ENCODE results near the gene COPZ2. TPM values are rescaled to one million over a fixed set of nuclear protein-coding genes. Genes with fewer than 3 reads are reported as not detected.

The COPZ2 gene
- polyA plus RNA-seq, 3 donors: 4.2 to 12.2 (median 6.9) TPM

- peaks cover 19 to 45% of the 10 kb centered on the region in 2 donors for H3K4me1 ChIP-seq (ENCODE audit: control insufficient read depth in 1 of 2, insufficient read depth in 2 of 2, low read length in 2 of 2)
- Mint-ChIP-seq H3K27ac (peak overlapping the region in 4 of 7 donors; percentile 46 to 78 (median 58)), H3K4me3 (no peak overlapping the region), H3K4me1 (peaks cover 52% of the 10 kb centered on the region), H3K9me3 (no peaks in the 10 kb centered on the region), H3K36me3 (peaks cover 64 to 74% of the 10 kb centered on the region in 2 donors), H3K27me3 (ENCODE audit: low read depth in 3 of 3) (peaks cover 2 to 10% (median 2%) of the 10 kb centered on the region in 3 donors)
- TF ChIP-seq CTCF (IDR thresholded peaks at IDR 0.05): no peak
- H2AFZ ChIP-seq (ENCODE audit: insufficient read depth, low read depth, low read length, poor library complexity, severe bottlenecking): no peak overlapping the region
- H3K9ac ChIP-seq (ENCODE audit: insufficient read depth, low read length, poor library complexity, severe bottlenecking): no peak overlapping the region
- WGBS (ENCODE audit: insufficient coverage): 71% methylated on average over 7 of the region's 11 CpGs
- H3K27ac ChIP-seq (ENCODE audit: low read depth in 1 of 2, low read length in 2 of 2): peak overlapping the region in 1 of 2 donors; percentile 3
- no peaks in the 10 kb centered on the region for H3K9me3 ChIP-seq (replicated peaks in 1 of 2; ENCODE audit: control insufficient read depth in 1 of 2, insufficient read depth in 1 of 2, low read length in 2 of 2)
- H3K27me3 ChIP-seq (ENCODE audit: control insufficient read depth in 2 of 2, insufficient read depth in 2 of 2, low read length in 2 of 2): peaks cover 0 to 5% of the 10 kb centered on the region in 2 donors
- no peak overlapping the region for H3K4me2 ChIP-seq (replicated peaks; ENCODE audit: extremely low read depth, low read length, poor library complexity, severe bottlenecking)
- intact Hi-C loops (cut with micrococcal nuclease): loop anchor here in 1 of 2 donors (5.0 kb wide), 1 partner anchor 94 kb away; no protein-coding TSS in a partner anchor
- H3K79me2 ChIP-seq (ENCODE audit: insufficient read depth, low read length): no peaks in the 10 kb centered on the region
- no peak for DNase-seq
- no peak overlapping the region for H3K4me3 ChIP-seq (replicated peaks in 1 of 3; ENCODE audit: low read depth in 2 of 3, low read length in 3 of 3)
- no peaks in the 10 kb centered on the region for H4K20me1 ChIP-seq (ENCODE audit: insufficient read depth, low read length)
- H3K36me3 ChIP-seq (replicated peaks in 1 of 2; ENCODE audit: control insufficient read depth in 1 of 2, insufficient read depth in 2 of 2, low read length in 2 of 2): peaks cover 55 to 69% of the 10 kb centered on the region in 2 donors
Measured at GRCh38 chr17:47983492-47984223, 53.9 kb downstream of the COPZ2 start.

- Histone ChIP-seq H3K27ac (ENCODE audit: low read depth in 1 of 2, low read length in 2 of 2) (peak overlapping the region in 1 of 2 donors; percentile 3), H3K27me3 (ENCODE audit: control insufficient read depth in 2 of 2, insufficient read depth in 2 of 2, low read length in 2 of 2) (peaks cover 0 to 5% of the 10 kb centered on the region in 2 donors), H4K20me1 (ENCODE audit: insufficient read depth, low read length) (no peaks in the 10 kb centered on the region), H3K9ac (ENCODE audit: insufficient read depth, low read length, poor library complexity, severe bottlenecking) (no peak overlapping the region), H3K4me2 (replicated peaks; ENCODE audit: extremely low read depth, low read length, poor library complexity, severe bottlenecking) (no peak overlapping the region), H3K79me2 (ENCODE audit: insufficient read depth, low read length) (no peaks in the 10 kb centered on the region), H3K9me3 (replicated peaks in 1 of 2; ENCODE audit: control insufficient read depth in 1 of 2, insufficient read depth in 1 of 2, low read length in 2 of 2) (no peaks in the 10 kb centered on the region), H3K4me1 (ENCODE audit: control insufficient read depth in 1 of 2, insufficient read depth in 2 of 2, low read length in 2 of 2) (peaks cover 19 to 50% of the 10 kb centered on the region in 2 donors), H2AFZ (ENCODE audit: insufficient read depth, low read depth, low read length, poor library complexity, severe bottlenecking) (no peak overlapping the region), H3K4me3 (replicated peaks in 1 of 3; ENCODE audit: low read depth in 2 of 3, low read length in 3 of 3) (no peak overlapping the region), H3K36me3 (replicated peaks in 1 of 2; ENCODE audit: control insufficient read depth in 1 of 2, insufficient read depth in 2 of 2, low read length in 2 of 2) (peaks cover 59 to 78% of the 10 kb centered on the region in 2 donors)
- DNase-seq: no peak
- intact Hi-C loops (cut with micrococcal nuclease): loop anchor here in 1 of 2 donors (5.0 kb wide), 1 partner anchor 94 kb away; no protein-coding TSS in a partner anchor
- no peak for TF ChIP-seq CTCF (IDR thresholded peaks at IDR 0.05)
- WGBS (ENCODE audit: insufficient coverage): 40% methylated on average over 8 of the region's 9 CpGs
- H3K9me3 Mint-ChIP-seq: peaks cover 0 to 2% (median 0%) of the 10 kb centered on the region in 7 donors
- H3K27ac Mint-ChIP-seq: peak overlapping the region in 2 of 7 donors; percentile 46 to 57
- H3K27me3 Mint-ChIP-seq (ENCODE audit: low read depth in 3 of 3): peaks cover 1 to 6% (median 3%) of the 10 kb centered on the region in 3 donors
- peaks cover 54% of the 10 kb centered on the region for H3K4me1 Mint-ChIP-seq
- peaks cover 67 to 83% of the 10 kb centered on the region in 2 donors for H3K36me3 Mint-ChIP-seq
- no peak overlapping the region for H3K4me3 Mint-ChIP-seq
Measured at GRCh38 chr17:47982645-47983390, 54.8 kb downstream of the COPZ2 start.
